Endothelial cell of hepatic sinusoid (primary cell): Measurements from ENCODE around the gene RTN4.

Source experiments
- in situ Hi-C: cut with HindIII; loops from 2 replicates; pipeline ENCODE4 v1.10.0; 2017; ENCODE audit warnings: low sequenced_read_pairs

The RTN4 gene

DNA sequence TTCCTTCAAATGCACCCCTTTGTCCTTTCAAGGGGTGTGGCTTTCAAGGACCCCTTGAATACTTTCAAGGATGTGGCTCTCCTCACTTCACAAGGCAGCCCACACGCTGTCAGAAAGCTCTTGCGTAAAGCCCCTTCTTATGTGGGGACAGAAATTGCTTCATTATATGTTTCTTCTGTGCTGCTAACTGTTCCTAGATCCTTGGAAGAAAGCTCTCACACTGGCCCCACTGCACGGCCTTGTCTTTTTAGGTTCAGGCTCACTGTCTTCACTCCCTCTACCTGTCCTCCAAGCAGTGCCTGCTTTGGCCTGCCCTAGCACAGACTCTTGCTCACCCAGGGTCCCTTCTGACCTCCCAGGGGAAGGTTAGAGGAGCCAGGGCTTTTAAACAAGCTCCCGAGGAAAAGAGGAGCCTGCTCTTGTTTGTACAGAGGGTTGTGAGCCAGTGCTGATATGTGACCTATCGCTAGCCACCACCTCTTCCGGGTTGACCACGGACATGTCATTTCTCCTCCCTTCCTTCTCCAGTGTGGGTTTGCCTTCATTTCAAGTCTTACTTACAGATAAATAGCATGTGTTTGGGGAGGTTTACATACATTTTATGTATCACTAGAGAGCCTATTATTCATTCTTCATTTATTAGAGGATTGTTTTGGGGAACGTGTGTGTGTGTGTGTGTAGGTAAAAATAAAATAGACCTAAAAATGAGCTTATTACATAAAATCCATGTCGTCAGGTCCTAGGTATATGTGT is 94.7 kb downstream of the RTN4 start:
- in situ Hi-C loops, result no loop called here

DNA sequence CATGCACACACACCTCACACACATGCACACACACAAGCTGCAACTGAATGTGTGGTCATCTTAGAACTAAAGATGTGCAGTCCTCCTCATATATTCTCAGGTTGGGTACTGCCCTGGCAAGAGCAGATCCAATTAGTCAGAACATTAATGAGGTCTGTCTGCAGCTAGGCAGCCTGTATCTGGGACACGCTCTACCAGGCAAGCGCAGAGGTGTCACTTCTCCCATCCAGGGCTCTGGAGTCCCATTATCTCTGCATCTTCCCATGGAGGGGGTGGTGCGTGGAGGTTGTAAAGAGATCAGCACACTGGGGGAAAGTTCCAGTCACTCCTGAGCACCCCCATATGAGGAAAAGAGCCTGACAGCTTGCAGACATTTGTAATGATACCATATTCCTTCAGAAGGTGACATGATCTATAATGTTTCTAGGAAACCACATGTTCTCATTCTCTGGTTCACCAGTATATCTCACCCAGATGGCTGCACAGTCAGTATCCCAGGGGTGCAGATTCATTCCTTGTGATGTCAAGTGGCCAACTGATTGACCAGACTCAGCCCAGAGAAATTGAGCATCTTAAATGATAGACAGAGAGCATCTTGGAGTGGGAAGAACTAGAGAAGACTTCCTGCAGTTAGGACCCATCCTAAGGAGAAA is 95.4 kb downstream of the RTN4 start:
- in situ Hi-C loops, result no loop called here

DNA sequence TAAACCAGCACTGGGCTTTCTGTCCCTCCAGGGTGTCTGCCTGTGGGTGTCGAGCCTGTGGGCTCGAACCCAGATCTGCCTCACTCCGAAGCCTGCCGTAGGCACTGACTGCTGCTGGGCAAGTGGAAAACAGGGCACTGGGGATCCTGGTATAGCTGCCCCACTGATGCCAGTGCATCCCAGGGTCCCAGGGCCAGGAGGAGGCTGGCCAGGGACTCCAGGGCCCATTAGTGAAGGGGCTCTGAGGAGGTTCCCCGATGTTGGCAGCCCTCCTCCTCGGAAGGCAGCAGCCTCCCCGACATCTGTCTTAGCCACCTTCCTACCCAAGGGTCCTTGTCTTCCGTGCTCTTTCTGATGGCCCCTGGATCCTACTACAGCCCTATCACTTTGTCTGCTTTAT is 96.1 kb downstream of the RTN4 start:
- in situ Hi-C loops, result no loop called here

DNA sequence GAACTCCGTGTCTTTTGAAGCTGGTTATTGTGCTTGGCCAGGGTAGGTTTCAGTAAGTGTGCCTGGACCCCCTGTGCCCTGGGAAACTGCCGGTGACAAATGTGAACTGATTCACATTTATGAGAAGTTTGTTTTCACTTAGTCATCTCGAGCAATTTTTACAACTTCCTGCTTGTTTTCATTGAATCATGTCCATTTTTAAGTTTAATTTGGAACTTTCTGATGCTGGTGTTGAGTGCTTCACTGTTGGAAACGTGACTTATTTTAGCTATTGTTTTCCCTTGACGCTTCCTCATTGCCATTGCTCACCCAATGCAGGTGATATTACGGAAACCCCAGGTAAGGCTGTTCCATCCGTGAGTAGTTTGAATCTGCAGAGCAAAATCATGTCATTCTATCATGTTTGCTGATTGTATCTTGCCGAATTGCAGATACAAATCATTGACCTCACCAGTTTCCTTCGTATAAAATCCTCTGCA is 97.2 kb downstream of the RTN4 start:
- in situ Hi-C loops, result no loop called here

DNA sequence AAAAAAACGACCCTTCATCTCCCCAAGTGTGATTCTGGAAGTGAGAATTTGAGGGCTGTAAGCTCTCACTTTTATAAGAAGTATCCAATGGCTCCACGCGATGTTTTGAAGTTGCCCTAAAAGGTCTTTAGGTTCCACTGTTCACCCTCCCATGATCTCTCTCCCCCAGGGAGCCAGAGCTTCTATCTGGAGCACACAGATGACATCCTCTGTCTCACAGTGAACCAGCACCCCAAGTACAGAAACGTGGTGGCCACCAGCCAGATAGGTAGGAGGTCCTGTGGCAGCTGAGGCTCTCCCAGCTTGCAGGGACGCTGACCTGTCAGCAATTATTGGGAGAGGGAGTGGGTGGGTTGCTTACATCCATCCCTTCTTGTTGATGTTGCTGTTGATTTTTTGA is 97.8 kb downstream of the RTN4 start:
- in situ Hi-C loops, result no loop called here

DNA sequence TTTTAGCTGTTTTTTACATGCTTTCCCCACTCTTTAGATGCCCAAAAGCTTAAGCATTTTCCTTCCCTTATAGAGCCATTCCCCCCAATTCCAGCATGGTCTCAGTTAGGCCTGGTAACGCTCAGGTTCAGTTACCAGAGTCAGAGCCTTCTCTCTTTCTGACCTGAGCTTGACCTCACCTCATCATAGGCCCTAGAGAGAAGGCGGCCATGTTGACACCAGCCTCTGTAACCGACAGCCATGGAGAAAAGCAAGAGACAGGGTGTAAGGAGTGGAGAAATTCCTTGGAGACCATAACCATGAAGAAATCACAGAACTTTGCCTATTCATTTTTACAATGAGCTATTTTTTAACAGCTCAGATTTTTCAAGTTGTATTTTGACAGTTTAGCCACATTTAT is 99.4 kb downstream of the RTN4 start:
- in situ Hi-C loops, result no loop called here

DNA sequence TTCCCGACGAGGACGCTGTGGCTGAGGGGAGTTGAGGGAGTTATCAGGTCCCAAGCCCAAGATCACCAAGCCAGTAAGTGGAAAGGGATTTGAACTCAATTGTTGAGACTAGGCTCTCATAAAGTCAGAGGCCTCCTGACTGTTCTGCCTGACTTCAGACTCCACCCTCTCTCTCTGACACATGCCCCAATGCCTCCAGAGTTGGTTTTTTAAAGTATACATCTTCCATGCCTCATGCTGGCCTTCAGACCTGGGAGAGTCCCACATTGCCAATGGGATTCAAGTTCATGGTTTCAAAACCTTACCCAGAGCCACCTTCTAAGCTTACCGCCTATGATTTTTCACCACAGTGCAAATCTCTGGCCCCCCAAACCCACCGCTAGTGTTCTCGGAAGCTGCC is 100.8 kb downstream of the RTN4 start:
- in situ Hi-C loops, result no loop called here

DNA sequence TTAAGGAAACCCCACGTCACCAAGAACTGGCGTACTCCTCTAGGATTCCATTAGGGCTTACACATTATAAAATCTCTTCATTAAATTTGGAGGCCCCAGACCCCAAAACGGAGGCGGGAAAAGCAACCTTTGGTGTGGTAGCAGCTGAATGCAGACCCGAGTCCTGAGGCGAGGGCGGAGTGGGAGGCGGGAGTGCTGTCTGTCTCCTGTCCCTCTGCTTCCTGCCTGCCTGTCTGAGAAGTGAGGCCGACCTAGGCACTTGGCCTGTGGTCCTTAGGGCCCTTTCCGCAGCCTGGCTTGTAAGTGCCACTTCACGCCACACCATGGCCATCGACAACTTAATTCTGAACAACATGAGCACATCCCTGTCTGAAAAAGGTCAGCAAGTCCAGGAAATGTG is 102.1 kb downstream of the RTN4 start:
- in situ Hi-C loops, result no loop called here

DNA sequence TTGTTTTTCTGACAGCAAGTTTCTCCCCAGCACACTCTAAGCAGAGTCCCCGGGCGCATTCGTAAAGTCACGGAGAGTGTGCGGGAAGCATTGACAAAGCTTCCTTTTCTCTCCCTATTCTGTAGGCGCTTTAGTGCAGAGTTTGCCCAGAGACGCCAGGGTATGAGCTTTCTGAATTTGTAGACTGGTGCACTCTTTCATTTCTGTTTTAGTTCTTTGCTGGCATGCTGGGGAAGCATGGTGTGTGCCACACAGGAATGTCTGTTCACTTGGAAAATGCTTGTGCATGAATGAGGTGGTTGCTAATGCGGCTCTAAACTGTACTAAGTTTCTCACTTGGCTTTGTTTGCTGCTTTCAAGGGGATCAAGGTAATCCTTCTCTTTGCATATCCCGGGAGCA is 102.6 kb downstream of the RTN4 start:
- in situ Hi-C loops, result no loop called here

DNA sequence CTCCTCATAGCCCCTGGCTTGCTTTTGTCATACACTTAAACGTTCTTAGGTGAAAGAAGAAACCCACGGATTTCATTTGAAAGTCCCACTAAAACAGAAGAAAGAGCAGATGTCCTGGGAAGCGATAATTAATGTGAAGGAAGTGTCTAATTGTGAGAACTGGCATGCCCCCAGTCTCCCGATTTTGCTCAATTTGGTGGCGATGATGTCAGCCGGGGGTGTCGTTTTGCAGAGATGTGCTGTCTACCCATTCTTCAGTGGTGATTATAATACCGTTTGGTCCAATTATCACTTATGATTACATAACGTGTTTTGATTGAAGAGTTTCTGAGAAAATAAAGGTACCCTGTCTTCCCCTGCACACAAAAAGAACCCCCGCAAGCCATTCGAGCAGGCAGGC is 103.1 kb downstream of the RTN4 start:
- in situ Hi-C loops, result no loop called here

DNA sequence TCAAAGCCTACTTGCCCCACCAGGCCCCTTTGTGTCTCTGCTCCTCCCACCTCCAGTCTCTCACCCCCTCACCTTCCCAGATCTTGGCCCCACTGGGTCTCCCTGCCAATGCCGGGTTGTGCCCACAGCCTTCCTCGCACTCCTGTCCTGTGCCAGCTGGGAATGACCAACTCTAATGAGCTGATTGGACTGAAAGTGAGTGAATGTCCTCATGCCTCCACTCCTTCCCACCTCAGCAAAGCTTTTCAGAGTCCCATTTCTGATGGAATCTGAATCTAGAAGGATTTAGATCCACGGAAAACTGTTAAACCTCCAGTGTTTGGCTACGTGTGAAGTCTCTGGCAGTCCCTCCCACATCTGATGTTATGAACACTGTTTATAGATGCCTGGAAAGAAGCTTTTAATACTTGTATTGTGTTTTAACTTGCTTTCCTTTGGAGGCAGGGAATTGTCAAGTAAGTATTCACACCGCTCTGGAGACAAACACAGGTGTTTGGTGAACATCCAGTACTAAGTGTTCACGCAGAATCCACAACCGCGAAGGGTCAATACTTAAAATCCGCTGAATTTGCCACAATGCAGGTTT is 103.9 kb downstream of the RTN4 start:
- in situ Hi-C loops, result no loop called here

DNA sequence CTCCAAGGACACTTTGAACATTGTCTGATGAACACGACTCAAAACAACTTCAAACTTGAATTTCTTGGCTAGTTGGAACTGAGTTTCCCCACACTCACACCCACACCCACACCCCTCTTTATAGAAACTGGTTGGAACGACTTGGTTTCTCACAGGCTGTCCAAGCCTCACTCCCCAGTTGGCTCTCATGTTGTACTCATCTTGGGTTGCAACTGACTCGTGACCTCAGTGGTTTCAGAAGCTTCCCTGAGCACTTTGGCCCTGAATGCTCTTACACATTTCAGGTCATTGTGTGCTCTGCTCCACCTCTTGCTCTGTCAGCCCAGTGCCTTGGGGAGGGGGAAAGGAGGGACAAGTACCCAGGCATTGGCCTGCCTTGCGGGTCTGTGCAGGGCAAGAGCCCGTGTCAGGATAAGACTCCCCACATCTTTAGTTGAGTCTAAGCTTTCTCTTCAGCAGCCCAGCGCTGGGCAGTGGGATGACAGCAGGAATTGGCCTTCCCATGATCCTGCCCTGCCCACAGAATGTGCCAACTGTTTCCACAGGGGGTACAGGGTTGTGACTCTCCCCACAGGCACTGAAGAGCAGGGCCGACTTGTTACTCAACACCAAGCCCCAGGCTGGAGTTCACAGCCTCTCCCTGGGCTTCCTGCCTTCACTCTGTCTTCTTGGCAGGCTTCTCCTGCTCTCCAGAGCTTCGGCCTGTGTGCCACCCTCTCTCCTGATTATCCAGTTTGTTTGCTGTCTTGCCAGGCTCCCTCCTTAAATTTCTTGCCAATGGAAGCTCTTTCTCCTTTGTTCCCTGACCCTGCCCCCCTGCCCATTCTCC is 104.6 kb downstream of the RTN4 start:
- in situ Hi-C loops, result no loop called here

DNA sequence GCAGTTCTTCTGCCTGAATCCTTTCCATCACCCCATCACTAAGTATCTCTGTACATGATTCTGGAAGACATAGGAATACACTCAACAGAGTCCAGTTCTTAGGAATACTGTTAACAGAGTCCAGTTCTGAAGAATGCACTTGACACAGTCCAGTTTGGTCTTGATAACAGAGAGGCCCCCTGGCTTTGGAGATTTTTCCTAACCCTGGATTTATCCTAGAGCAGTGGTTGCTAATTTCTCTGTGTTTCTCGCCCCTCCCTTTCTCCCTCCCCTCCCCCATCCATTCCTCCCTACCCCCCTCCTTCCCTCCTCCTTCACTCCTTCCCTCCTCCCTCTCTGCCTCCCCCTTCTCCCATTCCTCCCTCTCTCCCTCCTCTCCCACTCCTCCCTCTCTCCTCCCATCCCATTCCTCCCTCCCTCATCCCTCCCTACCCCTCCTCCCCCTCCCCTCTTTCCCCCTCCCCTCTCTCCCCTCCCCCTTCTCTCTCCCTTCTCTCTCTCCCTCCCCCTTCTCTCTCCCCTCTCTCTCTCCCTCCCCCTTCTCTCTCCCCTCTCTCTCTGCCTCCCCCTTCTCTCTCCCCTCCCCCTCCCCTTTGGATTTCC is 105.4 kb downstream of the RTN4 start:
- in situ Hi-C loops, result no loop called here

DNA sequence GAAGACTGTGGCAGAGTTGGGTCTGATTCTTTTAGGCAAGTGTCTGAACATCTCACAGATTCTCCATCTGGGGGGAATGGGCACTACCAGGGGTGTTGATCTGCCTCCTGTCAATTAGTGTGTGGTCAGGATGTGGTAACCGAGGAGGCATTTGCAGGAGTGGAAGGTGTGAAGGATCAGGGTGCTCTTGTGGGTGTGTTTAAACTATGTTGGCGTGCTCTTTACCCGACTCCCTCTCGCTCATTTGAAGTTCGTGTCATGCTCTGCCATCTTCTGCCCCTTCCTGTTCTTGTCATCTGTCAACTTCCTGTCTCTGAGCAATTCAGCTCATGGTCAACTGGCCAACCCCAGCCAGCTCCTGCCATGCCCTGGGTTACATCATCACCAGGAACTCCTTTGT is 107.9 kb downstream of the RTN4 start:
- in situ Hi-C loops, result no loop called here

DNA sequence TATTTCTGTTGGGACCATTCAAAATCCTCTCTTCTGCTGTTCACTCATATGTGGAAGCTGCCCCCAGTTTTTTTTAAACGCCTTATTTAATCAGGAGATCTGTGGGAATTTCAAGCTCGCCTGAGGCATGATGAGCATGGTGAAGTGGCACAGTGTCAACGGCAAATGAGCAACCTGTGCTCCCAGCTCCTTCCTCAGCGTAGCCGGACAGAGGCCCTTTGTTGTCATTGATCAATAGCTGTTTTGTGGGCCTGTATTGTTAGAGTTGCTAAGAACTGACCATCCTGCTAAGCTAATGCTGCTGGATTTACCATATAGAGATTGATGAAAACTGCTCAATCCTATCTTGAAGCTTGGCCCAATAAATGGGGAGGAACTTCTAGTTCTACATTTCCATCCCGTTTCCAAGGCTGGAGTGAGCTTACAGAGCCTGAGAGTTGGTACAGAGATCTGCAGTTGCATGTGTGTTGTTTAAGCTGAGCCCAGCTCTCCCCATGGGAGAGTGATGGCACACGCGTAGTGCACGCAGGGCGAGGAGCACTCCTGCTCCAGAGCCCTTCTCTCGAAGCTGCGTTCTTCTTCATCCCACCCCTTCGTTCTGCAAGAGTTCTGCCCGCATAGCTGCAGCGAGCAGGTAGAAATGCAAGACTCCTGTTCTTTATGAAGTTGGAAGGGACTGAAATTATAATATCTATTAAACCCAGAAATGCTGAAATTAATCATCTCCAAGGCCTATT is 108.8 kb downstream of the RTN4 start:
- in situ Hi-C loops, result no loop called here

DNA sequence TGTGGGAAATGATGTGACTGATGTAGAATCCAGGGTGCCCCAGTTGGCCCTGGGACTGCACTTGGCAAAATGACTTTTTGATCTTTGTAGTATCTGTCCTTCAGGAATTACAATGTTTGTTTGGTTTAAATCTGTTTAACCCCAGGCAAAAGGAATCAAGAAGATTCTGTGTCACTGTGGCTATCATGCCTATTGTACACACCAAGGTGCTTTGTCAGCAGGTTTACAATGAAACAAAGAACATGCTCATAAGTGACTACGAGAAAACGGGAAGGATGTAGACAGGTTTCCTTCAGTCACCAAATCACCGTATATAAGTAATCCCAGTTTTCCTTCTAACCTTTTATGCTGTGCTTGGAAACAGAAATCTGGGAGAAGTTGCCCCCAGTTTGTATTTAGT is 109.5 kb downstream of the RTN4 start:
- in situ Hi-C loops, result no loop called here

DNA sequence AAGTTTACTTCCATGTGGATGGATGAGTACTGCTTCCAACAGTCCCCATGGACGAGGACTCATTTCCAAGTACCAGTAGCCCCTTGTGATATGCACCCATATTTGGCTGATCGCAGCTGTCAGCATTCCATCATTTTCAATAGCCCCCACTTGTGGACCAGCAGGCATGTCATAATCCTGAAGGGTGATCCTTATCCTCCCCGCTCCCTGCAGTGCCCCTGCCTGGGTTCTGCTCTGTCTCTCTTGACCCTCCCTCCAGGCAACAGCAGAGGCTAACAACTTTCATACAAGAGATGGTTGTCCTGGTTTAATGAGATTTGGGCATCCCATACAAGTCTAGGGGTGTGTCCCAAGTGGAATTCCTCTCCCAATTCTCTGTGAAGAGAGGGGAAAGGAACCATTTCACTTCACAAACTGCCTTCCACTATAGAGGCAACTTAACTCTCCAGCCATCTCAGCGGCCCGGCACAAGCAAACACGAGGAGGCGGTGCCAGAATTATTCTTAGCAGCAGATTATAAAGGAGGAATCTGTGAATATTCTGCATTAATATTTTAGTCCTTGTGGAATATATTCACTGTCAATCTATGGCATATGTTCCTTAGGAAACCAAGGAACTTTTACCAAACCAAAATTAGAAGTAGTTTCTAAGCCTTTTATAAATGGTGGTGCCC is 110.7 kb downstream of the RTN4 start:
- in situ Hi-C loops, result no loop called here

DNA sequence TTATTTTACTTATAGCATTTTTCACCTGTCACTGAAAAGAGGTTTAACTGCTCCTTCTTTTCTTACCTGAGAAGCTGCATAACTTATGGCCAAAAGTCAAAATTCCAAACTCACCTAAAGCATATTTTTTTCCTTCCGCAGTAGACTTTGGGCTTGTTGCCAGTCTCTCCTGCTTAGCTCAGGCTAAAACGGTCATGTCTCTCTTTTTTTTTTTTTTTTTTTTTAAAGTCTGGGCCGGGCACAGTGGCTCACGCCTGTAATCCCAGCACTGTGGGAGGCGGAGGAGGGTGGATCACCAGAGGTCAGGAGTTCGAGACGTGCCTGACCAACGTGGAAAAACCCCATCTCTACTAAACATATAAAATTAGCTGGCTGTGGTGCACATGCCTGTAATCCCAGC is 113.5 kb downstream of the RTN4 start:
- in situ Hi-C loops, result no loop called here

DNA sequence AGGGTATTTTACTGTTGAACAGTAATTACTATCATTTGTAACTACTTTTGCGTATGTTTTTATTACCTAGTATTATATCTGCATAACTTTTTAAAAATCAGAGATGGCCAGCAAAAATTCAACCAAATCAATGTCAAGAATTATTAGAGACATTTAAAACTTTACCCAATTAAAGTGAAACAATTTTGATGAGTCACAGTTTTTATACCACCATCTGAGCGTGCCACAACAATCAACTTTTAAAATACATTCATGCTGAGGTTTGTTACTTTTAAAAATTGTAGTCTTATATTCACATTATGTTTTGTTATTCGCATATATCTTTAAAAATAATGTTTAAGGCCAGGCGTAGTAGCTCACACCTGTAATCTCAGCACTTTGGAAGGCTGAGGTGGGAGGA is 114.9 kb downstream of the RTN4 start:
- in situ Hi-C loops, result no loop called here

DNA sequence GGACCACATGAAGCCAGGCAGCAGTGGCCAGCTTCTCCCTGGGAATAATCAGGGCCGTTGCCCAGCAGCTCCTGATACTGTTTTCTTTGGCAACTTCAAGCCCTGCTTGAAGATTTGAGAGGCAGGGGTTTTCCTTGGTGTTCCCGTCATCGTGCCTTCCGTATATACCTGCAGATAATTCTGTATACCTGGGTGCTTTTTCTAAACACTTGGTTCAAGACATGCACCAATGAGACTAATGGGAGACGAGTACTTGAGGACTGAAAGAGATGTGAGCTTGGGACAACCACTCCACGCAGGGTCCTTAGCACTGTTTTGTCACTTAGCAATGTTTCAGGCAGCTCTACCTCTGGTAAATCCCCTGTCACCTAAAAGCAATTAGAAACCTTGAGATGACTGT is 118.8 kb downstream of the RTN4 start:
- in situ Hi-C loops, result no loop called here
